Neural progenitor cell (in vitro differentiated cells): ENCODE measurements around the gene MYH7. TPM values are rescaled to one million over a fixed set of nuclear protein-coding genes. Genes with fewer than 3 reads are reported as not detected.

Experiments
- DNase-seq: peaks from one replicate; pipeline ENCODE4 v3.0.0-alpha.2; 2016; ENCODE audit warnings: low spot score
- H2AFZ ChIP-seq: fragments of 200-600 bp; sonication (generic); replicated peaks from 2 replicates; pipeline ENCODE4 v1.6.1; 2016; ENCODE audit warnings: antibody characterized with exemption
- H3F3A ChIP-seq: fragments of 200-600 bp; sonication (generic); 2 replicates; pipeline ENCODE4 v1.6.1; 2016; ENCODE audit warnings: antibody characterized with exemption, low read depth
- H3K27ac ChIP-seq: fragments of 200-600 bp; sonication (generic); 2 replicates; pipeline ENCODE4 v1.5.1; 2016; ENCODE audit warnings: mild to moderate bottlenecking
- H3K27me3 ChIP-seq: fragments of 200-600 bp; sonication (generic); 2 replicates; pipeline ENCODE4 v1.6.1; 2016; ENCODE audit warnings: mild to moderate bottlenecking, moderate library complexity
- H3K36me3 ChIP-seq: fragments of 200-600 bp; sonication (generic); 2 replicates; pipeline ENCODE4 v1.5.1; 2016
- H3K4me1 ChIP-seq: fragments of 200-600 bp; sonication (generic); 2 replicates; pipeline ENCODE4 v1.6.1; 2016; ENCODE audit warnings: mixed run types
- H3K4me2 ChIP-seq: fragments of 200-600 bp; sonication (generic); 2 replicates; pipeline ENCODE4 v1.6.1; 2016
- H3K4me3 ChIP-seq: fragments of 200-600 bp; sonication (generic); 2 replicates; pipeline ENCODE4 v1.5.1; 2016
- H3K79me2 ChIP-seq: fragments of 200-600 bp; sonication (generic); 2 replicates; pipeline ENCODE4 v1.6.1; 2016; ENCODE audit warnings: low read depth
- H3K9ac ChIP-seq: fragments of 200-600 bp; sonication (generic); 2 replicates; pipeline ENCODE4 v1.6.1; 2016
- H3K9me3 ChIP-seq: fragments of 200-600 bp; sonication (generic); 2 replicates; pipeline ENCODE4 v1.5.1; 2016; ENCODE audit warnings: low read depth
- H4K20me1 ChIP-seq: fragments of 200-600 bp; sonication (generic); 2 replicates; pipeline ENCODE4 v1.6.1; 2016; ENCODE audit warnings: low read depth
- H3K27ac Mint-ChIP-seq: 3 replicates; pipeline ENCODE4 v1.8.0; 2021; ENCODE audit warnings: mixed read lengths
- H3K27me3 Mint-ChIP-seq: 2 replicates; pipeline ENCODE4 v1.8.0; 2022; ENCODE audit warnings: low read depth, mild to moderate bottlenecking, inconsistent platforms, moderate library complexity, mixed read lengths; ENCODE audit not compliant: insufficient read depth
- H3K36me3 Mint-ChIP-seq: 3 replicates; pipeline ENCODE4 v1.8.0; 2021; ENCODE audit warnings: mixed read lengths
- H3K4me1 Mint-ChIP-seq: 3 replicates; pipeline ENCODE4 v1.8.0; 2021; ENCODE audit warnings: mixed read lengths
- H3K4me3 Mint-ChIP-seq: 3 replicates; pipeline ENCODE4 v1.8.0; 2021; ENCODE audit warnings: mild to moderate bottlenecking, moderate library complexity, mixed read lengths
- H3K9me3 Mint-ChIP-seq: 3 replicates; pipeline ENCODE4 v1.8.0; 2020; ENCODE audit warnings: mixed read lengths
- EZH2 ChIP-seq: fragments of 200-600 bp; sonication (generic); IDR thresholded peaks from 2 replicates; pipeline ENCODE4 v1.6.1; 2017; ENCODE audit warnings: antibody characterized with exemption, mild to moderate bottlenecking, moderate library complexity
- EZH2phosphoT487 ChIP-seq: fragments of 200-600 bp; sonication (generic); IDR thresholded peaks from 2 replicates; pipeline ENCODE4 v1.6.1; 2017; ENCODE audit warnings: antibody characterized with exemption
- total RNA-seq: library from RNA; depleted of rRNA; stranded (reverse); fragments of >200 nt; gene quantifications from 2 replicates; pipeline ENCODE4 v1.2.3, GENCODE V29; 2015; ENCODE audit warnings: low replicate concordance
- TF ChIP-seq, protein P1 (sequence below): fragments of 200-600 bp; sonication (generic); IDR thresholded peaks from 2 replicates; pipeline ENCODE4 v1.5.1; 2017; ENCODE audit warnings: antibody characterized with exemption, mild to moderate bottlenecking

Gene MYH7
- total RNA-seq, 1 donor from 2014 or later = not detected

DNA sequence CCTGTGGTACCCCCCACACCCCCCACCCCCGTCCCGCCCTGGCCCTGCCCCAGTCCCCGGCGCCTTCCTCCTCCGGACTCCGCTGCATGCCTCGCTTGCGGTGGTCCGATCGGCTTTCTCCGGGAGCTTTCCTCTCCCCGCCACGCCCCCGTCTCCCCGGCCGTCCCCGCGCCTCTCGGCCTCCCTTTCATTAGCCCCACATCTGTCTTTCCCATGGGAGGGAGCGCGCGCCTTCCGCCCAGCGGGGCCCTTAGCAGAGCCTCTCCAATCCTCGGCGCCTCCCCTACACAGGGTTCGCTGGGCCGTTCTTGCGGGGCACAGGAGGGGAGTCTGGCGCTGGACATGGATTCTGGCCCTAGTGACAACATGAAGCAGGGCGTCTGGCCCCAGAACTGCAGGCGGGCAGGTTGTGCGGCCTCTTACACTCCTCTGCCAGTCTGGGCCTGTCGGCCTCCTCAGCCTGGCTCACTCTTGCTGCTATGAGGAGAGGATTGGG, 69.0 kb downstream of the MYH7 start:
- H3K27ac ChIP-seq = peak overlapping the region; percentile 91
- peak; percentile 97 for DNase-seq
- peaks cover 45% of the 10 kb centered on the region for H3K79me2 ChIP-seq
- H3K27me3 ChIP-seq = no peaks in the 10 kb centered on the region
- H3K9me3 ChIP-seq = no peaks in the 10 kb centered on the region
- peaks cover 35% of the 10 kb centered on the region for H3F3A ChIP-seq
- H3K36me3 ChIP-seq = peaks cover 3% of the 10 kb centered on the region
- H3K4me2 ChIP-seq = peak overlapping the region; percentile 76
- H3K9ac ChIP-seq = no peak overlapping the region
- peak overlapping the region; percentile 58 for H3K4me3 ChIP-seq
- H3K27me3 Mint-ChIP-seq = peaks cover 14% of the 10 kb centered on the region
- H3K36me3 Mint-ChIP-seq = peaks cover 8% of the 10 kb centered on the region
- H4K20me1 ChIP-seq = peaks cover 30% of the 10 kb centered on the region
- H3K9me3 Mint-ChIP-seq = no peaks in the 10 kb centered on the region
- peak overlapping the region; percentile 97 for H3K27ac Mint-ChIP-seq
- H3K4me3 Mint-ChIP-seq = peak overlapping the region; percentile 86
- TF ChIP-seq EZH2phosphoT487 = no peak
- TF ChIP-seq, protein P1, sequence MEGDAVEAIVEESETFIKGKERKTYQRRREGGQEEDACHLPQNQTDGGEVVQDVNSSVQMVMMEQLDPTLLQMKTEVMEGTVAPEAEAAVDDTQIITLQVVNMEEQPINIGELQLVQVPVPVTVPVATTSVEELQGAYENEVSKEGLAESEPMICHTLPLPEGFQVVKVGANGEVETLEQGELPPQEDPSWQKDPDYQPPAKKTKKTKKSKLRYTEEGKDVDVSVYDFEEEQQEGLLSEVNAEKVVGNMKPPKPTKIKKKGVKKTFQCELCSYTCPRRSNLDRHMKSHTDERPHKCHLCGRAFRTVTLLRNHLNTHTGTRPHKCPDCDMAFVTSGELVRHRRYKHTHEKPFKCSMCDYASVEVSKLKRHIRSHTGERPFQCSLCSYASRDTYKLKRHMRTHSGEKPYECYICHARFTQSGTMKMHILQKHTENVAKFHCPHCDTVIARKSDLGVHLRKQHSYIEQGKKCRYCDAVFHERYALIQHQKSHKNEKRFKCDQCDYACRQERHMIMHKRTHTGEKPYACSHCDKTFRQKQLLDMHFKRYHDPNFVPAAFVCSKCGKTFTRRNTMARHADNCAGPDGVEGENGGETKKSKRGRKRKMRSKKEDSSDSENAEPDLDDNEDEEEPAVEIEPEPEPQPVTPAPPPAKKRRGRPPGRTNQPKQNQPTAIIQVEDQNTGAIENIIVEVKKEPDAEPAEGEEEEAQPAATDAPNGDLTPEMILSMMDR = no peak
- no peak for TF ChIP-seq EZH2
- H3K4me1 Mint-ChIP-seq = peaks cover 33% of the 10 kb centered on the region
- H3K4me1 ChIP-seq = peaks cover 29% of the 10 kb centered on the region
- H2AFZ ChIP-seq = no peak overlapping the region

DNA sequence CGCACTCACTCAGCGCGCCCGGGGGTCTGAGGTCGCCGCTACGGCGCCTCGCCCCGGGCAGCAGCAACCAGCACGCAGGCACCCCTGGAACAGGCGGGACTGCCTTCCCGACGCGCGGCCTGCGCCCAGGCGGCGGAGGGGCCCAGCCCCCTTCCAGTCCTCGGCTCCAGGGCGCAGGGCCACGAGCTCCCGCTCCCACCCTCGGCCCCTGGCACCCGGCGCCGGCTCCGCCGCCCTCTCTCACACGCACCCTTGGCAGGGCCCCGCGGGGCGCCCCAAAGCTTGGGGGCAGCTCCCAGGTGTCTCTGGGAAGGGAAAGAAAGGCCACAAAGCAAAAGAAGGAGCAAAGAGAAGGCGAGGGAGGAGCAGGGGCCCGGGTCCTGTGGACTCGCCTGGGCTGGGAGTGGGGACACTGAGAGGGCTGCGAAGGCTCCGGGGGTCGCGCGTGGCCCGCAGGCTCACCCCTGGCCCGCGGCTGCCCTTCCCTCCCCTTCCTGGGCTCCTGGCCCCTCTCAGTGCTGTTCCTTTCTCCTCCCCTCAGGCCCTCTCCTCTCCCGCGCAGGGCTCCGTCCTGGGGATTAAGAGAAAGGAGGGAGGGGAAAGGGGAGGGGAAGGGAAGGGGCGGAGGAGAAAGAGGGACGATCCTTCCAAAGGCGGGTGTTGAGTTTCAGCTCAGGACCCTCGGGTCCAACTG, 69.6 kb downstream of the MYH7 start:
- peaks cover 14% of the 10 kb centered on the region for H3K27me3 Mint-ChIP-seq
- Histone ChIP-seq H3F3A (peaks cover 40% of the 10 kb centered on the region), H3K4me3 (peak overlapping the region; percentile 58), H3K9me3 (no peaks in the 10 kb centered on the region), H2AFZ (no peak overlapping the region), H3K9ac (peak overlapping the region; percentile 66), H3K4me2 (peak overlapping the region; percentile 76), H3K79me2 (peaks cover 51% of the 10 kb centered on the region), H4K20me1 (peaks cover 36% of the 10 kb centered on the region), H3K27me3 (no peaks in the 10 kb centered on the region), H3K27ac (peak overlapping the region; percentile 91), H3K36me3 (peaks cover 3% of the 10 kb centered on the region), H3K4me1 (peaks cover 29% of the 10 kb centered on the region)
- H3K4me3 Mint-ChIP-seq = peak overlapping the region; percentile 86
- peaks cover 37% of the 10 kb centered on the region for H3K4me1 Mint-ChIP-seq
- DNase-seq = peak; percentile 62
- no peak overlapping the region for H3K27ac Mint-ChIP-seq
- TF ChIP-seq, protein P1 = no peak
- TF ChIP-seq EZH2 (no peak), EZH2phosphoT487 (no peak)
- peaks cover 13% of the 10 kb centered on the region for H3K36me3 Mint-ChIP-seq
- H3K9me3 Mint-ChIP-seq = no peaks in the 10 kb centered on the region

DNA sequence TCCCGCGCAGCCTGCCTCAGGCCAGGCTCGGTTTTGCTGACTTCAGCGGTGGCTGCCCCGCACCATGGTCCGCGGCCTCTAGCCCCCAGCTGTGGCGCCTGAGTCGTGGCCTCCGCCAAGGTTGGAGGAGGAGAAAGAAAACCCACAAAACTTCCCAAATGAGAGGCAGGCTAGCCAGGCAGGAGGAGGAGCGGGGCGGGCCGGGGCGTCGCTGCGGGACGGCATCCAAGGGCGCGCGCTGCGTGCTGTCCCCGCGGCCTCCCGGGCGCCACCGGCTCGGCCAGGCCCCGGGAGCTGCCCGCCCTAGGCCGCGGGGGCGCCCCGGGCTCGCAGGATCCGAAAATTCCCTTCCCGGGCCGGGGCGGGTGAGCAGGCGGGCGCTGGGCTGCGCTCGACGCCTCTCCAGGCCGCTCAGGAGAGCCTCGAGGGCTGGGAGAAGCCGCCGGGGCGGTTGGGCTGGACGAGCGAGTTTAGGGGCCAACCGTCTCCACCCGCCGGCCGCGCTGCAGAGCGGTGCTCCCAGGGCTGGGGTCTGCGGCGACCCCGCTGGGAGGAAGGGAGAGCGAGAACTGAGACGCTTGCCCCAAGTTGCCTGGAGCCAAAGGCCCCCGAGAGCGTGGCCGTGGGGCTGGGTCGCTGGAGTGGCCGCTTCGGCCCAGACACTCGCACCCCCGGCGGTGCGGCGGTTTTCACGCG, 70.3 kb downstream of the MYH7 start, which contains the start of gene EFS:
Gene EFS, minus strand, starts transcription at position 137 of the 696 bp plus-strand sequence. CDS start 147 bp downstream, outside the sequence.
- no peak within 1 kb of the TSS for H2AFZ ChIP-seq
- H3K4me1 Mint-ChIP-seq = peaks cover 41% of the 10 kb centered on the region

More for the DNA sequence above, 70.3 kb downstream of the MYH7 start, which contains the start of gene EFS:
- peaks cover 43% of the 10 kb centered on the region for H4K20me1 ChIP-seq
- DNase-seq = peak; percentile 68
- peaks cover 29% of the 10 kb centered on the region for H3K4me1 ChIP-seq
- H3K27ac Mint-ChIP-seq = peak within 1 kb of the TSS; percentile 94
- H3K4me2 ChIP-seq = peak within 1 kb of the TSS; percentile 76
- peak within 1 kb of the TSS; percentile 91 for H3K27ac ChIP-seq
- H3K27me3 Mint-ChIP-seq = peaks cover 12% of the 10 kb centered on the region
- TF ChIP-seq, protein P1 = no peak
- TF ChIP-seq EZH2 (no peak), EZH2phosphoT487 (no peak)
- H3K4me3 Mint-ChIP-seq = peak within 1 kb of the TSS; percentile 90
- peak within 1 kb of the TSS; percentile 58 for H3K4me3 ChIP-seq
- H3F3A ChIP-seq = peaks cover 45% of the 10 kb centered on the region
- peak within 1 kb of the TSS; percentile 66 for H3K9ac ChIP-seq
- H3K79me2 ChIP-seq = peaks cover 52% of the 10 kb centered on the region
- H3K36me3 ChIP-seq = peaks cover 3% of the 10 kb centered on the region
- no peaks in the 10 kb centered on the region for H3K9me3 ChIP-seq
- H3K9me3 Mint-ChIP-seq = no peaks in the 10 kb centered on the region
- H3K27me3 ChIP-seq = no peaks in the 10 kb centered on the region
- peaks cover 16% of the 10 kb centered on the region for H3K36me3 Mint-ChIP-seq
